IMR-90 (cell line): ENCODE measurements around the gene KAT2B. TPM values are rescaled to one million over a fixed set of nuclear protein-coding genes. Genes with fewer than 3 reads are reported as not detected.

Experiments
- ATAC-seq: fragments of 200-7000 bp; cut with Tn5 transposase; 2 replicates; pipeline ENCODE4 v1.9.1; 2020; ENCODE audit warnings: low read depth, mild to moderate bottlenecking, moderate library complexity
- BruUV-seq: library from RNA; stranded (reverse); fragments of 400-500 nt; replicated peaks from 2 replicates; lab custom pipeline; 2021; lab: Mats Ljungman, UMichigan
- CTCF ChIA-PET: fragments of 300-600 bp; formaldehyde crosslinking; extraction: SDS; loops from one replicate; lab custom pipeline; 2021; ENCODE audit warnings: antibody characterized with exemption; lab: Yijun Ruan, JAX
- POLR2A ChIA-PET: fragments of 300-600 bp; sonication (Branson Sonifier 250); formaldehyde crosslinking; loops from one replicate; lab custom pipeline; 2022; ENCODE audit warnings: antibody characterized with exemption; ENCODE audit not compliant: unreplicated experiment; lab: Charles Lee
- DNase-seq: peaks from one replicate; pipeline ENCODE4 v3.0.0; 2013
- H2AFZ ChIP-seq: replicated peaks from 2 replicates; pipeline ENCODE3; 2013; ENCODE audit warnings: low read length, mild to moderate bottlenecking; ENCODE audit not compliant: poor library complexity
- H2AK5ac ChIP-seq: 2 replicates; pipeline ENCODE4 v1.6.1; 2013; ENCODE audit warnings: low read depth, low read length, inconsistent platforms
- H2AK9ac ChIP-seq: replicated peaks from 2 replicates; pipeline ENCODE3; 2013; ENCODE audit warnings: mild to moderate bottlenecking, low read depth, low read length, moderate library complexity; ENCODE audit not compliant: poor library complexity
- H2BK120ac ChIP-seq: 2 replicates; pipeline ENCODE4 v1.6.1; 2013; ENCODE audit warnings: low read depth, low read length, inconsistent platforms
- H2BK15ac ChIP-seq: 3 replicates; pipeline ENCODE4 v1.6.1; 2013; ENCODE audit warnings: low read depth, low read length, inconsistent platforms
- H2BK20ac ChIP-seq: 2 replicates; pipeline ENCODE4 v1.6.1; 2013; ENCODE audit warnings: low read depth, mild to moderate bottlenecking, inconsistent platforms, low read length, moderate library complexity
- H2BK5ac ChIP-seq: 2 replicates; pipeline ENCODE4 v1.6.1; 2013; ENCODE audit warnings: mild to moderate bottlenecking, low read depth, low read length, inconsistent platforms; ENCODE audit not compliant: poor library complexity, severe bottlenecking
- H3K14ac ChIP-seq: replicated peaks from 2 replicates; pipeline ENCODE4 v1.6.1; 2013; ENCODE audit warnings: low read depth, low read length, inconsistent platforms
- H3K18ac ChIP-seq: 2 replicates; pipeline ENCODE4 v1.6.1; 2013; ENCODE audit warnings: low read depth, low read length, control low read depth
- H3K23ac ChIP-seq: 2 replicates; pipeline ENCODE4 v1.6.1; 2013; ENCODE audit warnings: low read depth, low read length, inconsistent platforms
- H3K27ac ChIP-seq: 2 replicates; pipeline ENCODE4 v1.5.1; 2013; ENCODE audit warnings: mild to moderate bottlenecking, control low read depth, low read length; ENCODE audit not compliant: insufficient read depth
- H3K27me3 ChIP-seq: 2 replicates; pipeline ENCODE4 v1.6.1; 2013; ENCODE audit warnings: low read length; ENCODE audit not compliant: control insufficient read depth, insufficient read depth
- H3K36me3 ChIP-seq: 2 replicates; pipeline ENCODE4 v1.6.1; 2013; ENCODE audit warnings: low read length, mixed read lengths; ENCODE audit not compliant: control insufficient read depth, insufficient read depth
- H3K4ac ChIP-seq: 2 replicates; pipeline ENCODE4 v1.6.1; 2013; ENCODE audit warnings: low read depth, low read length, inconsistent platforms
- H3K4me1 ChIP-seq: 2 replicates; pipeline ENCODE4 v1.6.1; 2013; ENCODE audit warnings: low read length, mixed read lengths; ENCODE audit not compliant: control insufficient read depth, insufficient read depth
- H3K4me2 ChIP-seq: 2 replicates; pipeline ENCODE4 v1.6.1; 2013; ENCODE audit warnings: low read depth, mild to moderate bottlenecking, control low read depth, low read length, moderate library complexity
- H3K4me3 ChIP-seq: 2 replicates; pipeline ENCODE4 v1.5.1; 2013; ENCODE audit warnings: low read depth, mild to moderate bottlenecking, control low read depth, low read length, moderate library complexity; ENCODE audit not compliant: insufficient read depth
- H3K56ac ChIP-seq: 2 replicates; pipeline ENCODE4 v1.6.1; 2013; ENCODE audit warnings: low read length, inconsistent platforms; ENCODE audit not compliant: insufficient read depth; ENCODE audit errors: extremely low read depth
- H3K79me1 ChIP-seq, 2 experiments: 2 replicates each; pipeline ENCODE4 v1.6.1; 2013; ENCODE audit warnings: low read length in 2 of 2, inconsistent platforms in 1 of 2, low read depth in 1 of 2
- H3K9ac ChIP-seq: 2 replicates; pipeline ENCODE4 v1.6.1; 2013; ENCODE audit warnings: low read depth, low read length, control low read depth
- H3K9me1 ChIP-seq: 2 replicates; pipeline ENCODE4 v1.6.1; 2013; ENCODE audit warnings: low read length, inconsistent platforms; ENCODE audit not compliant: insufficient read depth
- H3K9me3 ChIP-seq: 2 replicates; pipeline ENCODE4 v1.6.1; 2013; ENCODE audit warnings: low read length; ENCODE audit not compliant: control insufficient read depth, insufficient read depth
- H4K20me1 ChIP-seq: 2 replicates; pipeline ENCODE4 v1.6.1; 2013; ENCODE audit warnings: low read length, inconsistent platforms; ENCODE audit not compliant: insufficient read depth
- H4K5ac ChIP-seq: 2 replicates; pipeline ENCODE4 v1.6.1; 2013; ENCODE audit warnings: mild to moderate bottlenecking, low read depth, low read length, control low read depth
- H4K8ac ChIP-seq, 2 experiments: 2 replicates each; pipeline ENCODE4 v1.6.1; 2013; ENCODE audit warnings: low read depth in 2 of 2, low read length in 2 of 2, control low read depth in 1 of 2, inconsistent platforms in 1 of 2
- H4K91ac ChIP-seq: 2 replicates; pipeline ENCODE4 v1.6.1; 2013; ENCODE audit warnings: low read depth, low read length, inconsistent platforms; ENCODE audit not compliant: insufficient read depth
- BHLHE40 ChIP-seq: fragments of 150-350 bp; IDR thresholded peaks from 2 replicates; pipeline ENCODE4 v1.6.1; 2016; ENCODE audit warnings: mild to moderate bottlenecking, low read depth, low read length
- CEBPB ChIP-seq: IDR thresholded peaks from 2 replicates; pipeline ENCODE4 v1.6.1; 2012; ENCODE audit warnings: low read depth, low read length, improper control_type of control experiment
- FOS ChIP-seq: fragments of 150-350 bp; IDR thresholded peaks from 2 replicates; pipeline ENCODE4 v1.6.1; 2016; ENCODE audit warnings: low read depth, low read length
- MAFK ChIP-seq: IDR thresholded peaks from 2 replicates; pipeline ENCODE4 v1.6.1; 2012; ENCODE audit warnings: low read depth, low read length, improper control_type of control experiment
- MAZ ChIP-seq: IDR thresholded peaks from 2 replicates; pipeline ENCODE4 v1.6.1; 2012; ENCODE audit warnings: low read depth, mild to moderate bottlenecking, low read length, improper control_type of control experiment, moderate library complexity, borderline replicate concordance
- MXI1 ChIP-seq: IDR thresholded peaks from 2 replicates; pipeline ENCODE4 v1.6.1; 2012; ENCODE audit warnings: low read depth, mild to moderate bottlenecking, low read length, moderate library complexity, borderline replicate concordance
- NFE2L2 ChIP-seq: fragments of 150-350 bp; IDR thresholded peaks from 2 replicates; pipeline ENCODE4 v1.6.1; 2016; ENCODE audit warnings: low read depth, mild to moderate bottlenecking, low read length
- RCOR1 ChIP-seq: IDR thresholded peaks from 2 replicates; pipeline ENCODE4 v1.6.1; 2012; ENCODE audit warnings: mild to moderate bottlenecking, low read length, improper control_type of control experiment; ENCODE audit not compliant: insufficient replicate concordance
- RFX5 ChIP-seq: IDR thresholded peaks from 2 replicates; pipeline ENCODE4 v1.8.0; 2012; ENCODE audit warnings: low read depth, mild to moderate bottlenecking, low read length, moderate library complexity
- WGBS, 2 experiments: methylation state at CpG; one replicate each; pipeline versions ENCODE4 v1.1.5 to v1.1.7; 2013; ENCODE audit warnings: missing lambda C conversion rate in 2 of 2; ENCODE audit not compliant: insufficient read length in 1 of 2; ENCODE audit errors: extremely low coverage in 2 of 2; 5-methylcytosine and 5-hydroxymethylcytosine counted together
- dilution Hi-C: fragments of 300-500 bp; cut with HindIII; formaldehyde crosslinking; loops from one replicate; pipeline ENCODE4 v1.14.3; 2018; ENCODE audit warnings: low sequenced_read_pairs; ENCODE audit not compliant: unreplicated experiment
- in situ Hi-C: fragments of 300-500 bp; cut with MboI; formaldehyde crosslinking; loops from 3 replicates; pipeline ENCODE4 v1.14.3; 2019; ENCODE audit warnings: low sequenced_read_pairs, inconsistent platforms, mixed read lengths
- intact Hi-C: fragments of 100-400 bp; cut with micrococcal nuclease; formaldehyde crosslinking; loops from 2 replicates; pipeline ENCODE4 v1.10.0; 2022
- polyA plus RNA-seq, 3 experiments: library from polyadenylated mRNA; depleted of rRNA; stranded (reverse); fragments of >200 nt; gene quantifications; 2 replicates each; pipeline ENCODE4 v1.2.3, GENCODE V29; 2012; ENCODE audit warnings: low replicate concordance in 1 of 3
- total RNA-seq: library from RNA; depleted of rRNA; stranded (reverse); fragments of >200 nt; gene quantifications from 2 replicates; pipeline ENCODE4 v1.2.3, GENCODE V29; 2012
- TF ChIP-seq, protein P1 (sequence below): conservative IDR thresholded peaks from 2 replicates; pipeline ENCODE4 v1.5.1; 2012; ENCODE audit warnings: mild to moderate bottlenecking, low read depth, low read length, improper control_type of control experiment
- TF ChIP-seq, protein P2 (sequence below): fragments of 150-350 bp; IDR thresholded peaks from 2 replicates; pipeline ENCODE4 v1.6.1; 2016; ENCODE audit warnings: low read depth, mild to moderate bottlenecking, low read length, moderate library complexity, borderline replicate concordance
- TF ChIP-seq, protein P3 (sequence below): fragments of 150-350 bp; IDR thresholded peaks from 2 replicates; pipeline ENCODE4 v1.6.1; 2017; ENCODE audit warnings: mild to moderate bottlenecking, antibody characterized with exemption, low read length, low read depth

Gene KAT2B
- total and polyA plus RNA-seq, 2 of the 4 experiments (the other 2 are of a cell fraction) = 2.0 to 2.2 TPM

DNA sequence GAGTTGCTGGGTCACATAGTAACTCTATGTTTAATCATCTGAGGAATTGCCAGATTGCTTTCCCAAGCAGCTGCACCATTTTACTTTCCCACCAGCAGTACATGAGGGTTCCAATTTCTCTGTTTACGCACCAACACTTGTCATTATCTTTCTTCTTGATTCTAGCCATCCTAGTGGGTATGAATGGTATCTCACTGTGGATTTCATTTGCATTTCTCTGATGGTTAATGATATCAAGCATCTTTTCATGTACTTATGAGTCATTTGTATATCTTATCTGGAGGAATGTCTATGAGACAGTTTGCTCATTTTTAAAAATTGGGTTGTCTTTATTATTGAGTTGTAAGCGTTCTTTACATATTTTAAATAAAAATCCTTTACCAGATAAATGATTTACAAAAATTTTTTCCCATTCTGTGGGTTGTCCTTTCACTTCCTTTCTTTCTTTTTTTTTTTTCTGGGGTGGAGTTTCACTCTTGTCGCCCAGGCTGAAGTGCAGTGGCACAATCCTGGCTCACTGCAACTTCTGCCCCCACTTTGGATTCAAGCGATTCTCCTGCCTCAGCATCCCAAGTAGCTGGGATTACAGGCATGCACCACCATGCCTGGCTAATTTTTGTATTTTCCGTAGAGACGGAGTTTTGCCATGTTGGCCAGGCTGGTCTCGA is 154.7 kb downstream of the KAT2B start:
- no peak overlapping the region for H2AFZ ChIP-seq
- no peak overlapping the region for H2BK5ac ChIP-seq
- TF ChIP-seq, protein P1, sequence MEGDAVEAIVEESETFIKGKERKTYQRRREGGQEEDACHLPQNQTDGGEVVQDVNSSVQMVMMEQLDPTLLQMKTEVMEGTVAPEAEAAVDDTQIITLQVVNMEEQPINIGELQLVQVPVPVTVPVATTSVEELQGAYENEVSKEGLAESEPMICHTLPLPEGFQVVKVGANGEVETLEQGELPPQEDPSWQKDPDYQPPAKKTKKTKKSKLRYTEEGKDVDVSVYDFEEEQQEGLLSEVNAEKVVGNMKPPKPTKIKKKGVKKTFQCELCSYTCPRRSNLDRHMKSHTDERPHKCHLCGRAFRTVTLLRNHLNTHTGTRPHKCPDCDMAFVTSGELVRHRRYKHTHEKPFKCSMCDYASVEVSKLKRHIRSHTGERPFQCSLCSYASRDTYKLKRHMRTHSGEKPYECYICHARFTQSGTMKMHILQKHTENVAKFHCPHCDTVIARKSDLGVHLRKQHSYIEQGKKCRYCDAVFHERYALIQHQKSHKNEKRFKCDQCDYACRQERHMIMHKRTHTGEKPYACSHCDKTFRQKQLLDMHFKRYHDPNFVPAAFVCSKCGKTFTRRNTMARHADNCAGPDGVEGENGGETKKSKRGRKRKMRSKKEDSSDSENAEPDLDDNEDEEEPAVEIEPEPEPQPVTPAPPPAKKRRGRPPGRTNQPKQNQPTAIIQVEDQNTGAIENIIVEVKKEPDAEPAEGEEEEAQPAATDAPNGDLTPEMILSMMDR = no peak
- TF ChIP-seq CEBPB = no peak
- no peak for TF ChIP-seq MXI1
- TF ChIP-seq NFE2L2 = no peak
- TF ChIP-seq RFX5 = no peak
- no peak for TF ChIP-seq FOS
- no peak for TF ChIP-seq BHLHE40
- TF ChIP-seq, protein P2, sequence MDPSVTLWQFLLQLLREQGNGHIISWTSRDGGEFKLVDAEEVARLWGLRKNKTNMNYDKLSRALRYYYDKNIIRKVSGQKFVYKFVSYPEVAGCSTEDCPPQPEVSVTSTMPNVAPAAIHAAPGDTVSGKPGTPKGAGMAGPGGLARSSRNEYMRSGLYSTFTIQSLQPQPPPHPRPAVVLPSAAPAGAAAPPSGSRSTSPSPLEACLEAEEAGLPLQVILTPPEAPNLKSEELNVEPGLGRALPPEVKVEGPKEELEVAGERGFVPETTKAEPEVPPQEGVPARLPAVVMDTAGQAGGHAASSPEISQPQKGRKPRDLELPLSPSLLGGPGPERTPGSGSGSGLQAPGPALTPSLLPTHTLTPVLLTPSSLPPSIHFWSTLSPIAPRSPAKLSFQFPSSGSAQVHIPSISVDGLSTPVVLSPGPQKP = no peak
- no peak for TF ChIP-seq MAZ
- TF ChIP-seq MAFK = no peak
- no peak for TF ChIP-seq RCOR1
- TF ChIP-seq, protein P3, sequence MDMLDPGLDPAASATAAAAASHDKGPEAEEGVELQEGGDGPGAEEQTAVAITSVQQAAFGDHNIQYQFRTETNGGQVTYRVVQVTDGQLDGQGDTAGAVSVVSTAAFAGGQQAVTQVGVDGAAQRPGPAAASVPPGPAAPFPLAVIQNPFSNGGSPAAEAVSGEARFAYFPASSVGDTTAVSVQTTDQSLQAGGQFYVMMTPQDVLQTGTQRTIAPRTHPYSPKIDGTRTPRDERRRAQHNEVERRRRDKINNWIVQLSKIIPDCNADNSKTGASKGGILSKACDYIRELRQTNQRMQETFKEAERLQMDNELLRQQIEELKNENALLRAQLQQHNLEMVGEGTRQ = no peak
- H3K36me3 ChIP-seq = no peaks in the 10 kb centered on the region
- H3K9ac ChIP-seq = no peak overlapping the region
- no peaks in the 10 kb centered on the region for H3K79me1 ChIP-seq
- H2BK20ac ChIP-seq = no peak overlapping the region
- no TSS peak for BruUV-seq
- peak; percentile 8 for DNase-seq
- no peak overlapping the region for H4K5ac ChIP-seq
- H3K4me2 ChIP-seq = no peak overlapping the region
- no peak for ATAC-seq
- H4K91ac ChIP-seq = no peak overlapping the region
- H3K9me1 ChIP-seq = no peaks in the 10 kb centered on the region
- dilution Hi-C loops = no loop called here
- H3K56ac ChIP-seq = no peak overlapping the region
- no peak overlapping the region for H3K14ac ChIP-seq
- intact Hi-C loops = no loop called here
- no peak overlapping the region for H3K23ac ChIP-seq
- H3K27me3 ChIP-seq = no peaks in the 10 kb centered on the region
- no peak overlapping the region for H2AK5ac ChIP-seq
- H3K4me3 ChIP-seq = no peak overlapping the region
- H3K27ac ChIP-seq = no peak overlapping the region
- H2BK15ac ChIP-seq = no peak overlapping the region
- no peak overlapping the region for H2BK120ac ChIP-seq
- H3K4ac ChIP-seq = no peak overlapping the region
- CTCF ChIA-PET = no interaction called here
- 90% methylated on average over 2 of the region's 7 CpGs; no CpG with 5 or more reads in 1 of the 2 experiments for WGBS, 2 experiments
- H3K18ac ChIP-seq = no peak overlapping the region
- H3K9me3 ChIP-seq = no peaks in the 10 kb centered on the region
- POLR2A ChIA-PET = no interaction called here
- in situ Hi-C loops = no loop called here
- no peak overlapping the region for H4K8ac ChIP-seq
- no peaks in the 10 kb centered on the region for H3K4me1 ChIP-seq
- no peaks in the 10 kb centered on the region for H4K20me1 ChIP-seq
- H2AK9ac ChIP-seq = no peak overlapping the region
